ENCODE results near the gene ERBB2. TPM values are rescaled to one million over a fixed set of nuclear protein-coding genes. Genes with fewer than 3 reads are reported as not detected.
A peak's percentile ranks its signal among the peaks of the same experiment; 100 is the strongest.

The ERBB2 gene
- polyA plus RNA-seq, 3 donors = 0.17 to 0.73 TPM; not detected in 1

DNA sequence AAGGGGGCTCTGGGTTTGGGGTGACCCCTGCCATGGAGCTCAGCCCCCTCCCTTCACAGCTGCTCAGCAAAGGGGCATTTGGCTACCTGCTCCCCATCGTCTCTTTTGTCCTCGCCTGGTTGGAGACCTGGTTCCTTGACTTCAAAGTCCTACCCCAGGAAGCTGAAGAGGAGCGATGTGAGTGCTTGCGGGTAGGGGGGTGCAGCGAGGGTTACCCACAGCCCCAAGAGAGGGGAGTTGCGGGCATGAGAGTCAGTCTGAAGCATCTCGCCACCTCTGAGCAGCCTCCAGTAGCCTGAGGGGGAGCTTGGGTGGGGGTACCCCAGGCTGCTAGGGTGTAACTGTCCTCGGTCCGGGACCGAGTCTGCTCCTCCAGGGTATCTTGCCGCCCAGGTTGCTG lies 41.5 kb upstream of the ERBB2 start:
- DNase-seq = no peak
- Mint-ChIP-seq H3K27me3 (ENCODE audit: low read depth in 3 of 3) (peaks cover 0 to 2% (median 1%) of the 10 kb centered on the region in 3 donors), H3K36me3 (peaks cover 59 to 82% of the 10 kb centered on the region in 2 donors), H3K4me1 (peaks cover 20% of the 10 kb centered on the region), H3K9me3 (no peaks in the 10 kb centered on the region), H3K27ac (peak overlapping the region in 1 of 7 donors; percentile 45), H3K4me3 (no peak overlapping the region)
- Histone ChIP-seq H3K27me3 (ENCODE audit: control insufficient read depth in 2 of 2, insufficient read depth in 2 of 2, low read length in 2 of 2) (no peaks in the 10 kb centered on the region), H3K4me2 (replicated peaks; ENCODE audit: extremely low read depth, low read length, poor library complexity, severe bottlenecking) (no peak overlapping the region), H3K79me2 (ENCODE audit: insufficient read depth, low read length) (peaks cover 4% of the 10 kb centered on the region), H4K20me1 (ENCODE audit: insufficient read depth, low read length) (peaks cover 52% of the 10 kb centered on the region), H3K36me3 (replicated peaks in 1 of 2; ENCODE audit: control insufficient read depth in 1 of 2, insufficient read depth in 2 of 2, low read length in 2 of 2) (peaks cover 60 to 81% of the 10 kb centered on the region in 2 donors), H3K4me1 (ENCODE audit: control insufficient read depth in 1 of 2, insufficient read depth in 2 of 2, low read length in 2 of 2) (peaks cover 16 to 17% of the 10 kb centered on the region in 2 donors), H3K27ac (ENCODE audit: low read depth in 1 of 2, low read length in 2 of 2) (no peak overlapping the region), H2AFZ (ENCODE audit: insufficient read depth, low read depth, low read length, poor library complexity, severe bottlenecking) (no peak overlapping the region), H3K9ac (ENCODE audit: insufficient read depth, low read length, poor library complexity, severe bottlenecking) (no peak overlapping the region), H3K4me3 (replicated peaks in 1 of 3; ENCODE audit: low read depth in 2 of 3, low read length in 3 of 3) (no peak overlapping the region), H3K9me3 (replicated peaks in 1 of 2; ENCODE audit: control insufficient read depth in 1 of 2, insufficient read depth in 1 of 2, low read length in 2 of 2) (no peaks in the 10 kb centered on the region)
- 100% methylated on average over 2 of the region's 11 CpGs for WGBS (ENCODE audit: insufficient coverage)
- TF ChIP-seq, protein P1, sequence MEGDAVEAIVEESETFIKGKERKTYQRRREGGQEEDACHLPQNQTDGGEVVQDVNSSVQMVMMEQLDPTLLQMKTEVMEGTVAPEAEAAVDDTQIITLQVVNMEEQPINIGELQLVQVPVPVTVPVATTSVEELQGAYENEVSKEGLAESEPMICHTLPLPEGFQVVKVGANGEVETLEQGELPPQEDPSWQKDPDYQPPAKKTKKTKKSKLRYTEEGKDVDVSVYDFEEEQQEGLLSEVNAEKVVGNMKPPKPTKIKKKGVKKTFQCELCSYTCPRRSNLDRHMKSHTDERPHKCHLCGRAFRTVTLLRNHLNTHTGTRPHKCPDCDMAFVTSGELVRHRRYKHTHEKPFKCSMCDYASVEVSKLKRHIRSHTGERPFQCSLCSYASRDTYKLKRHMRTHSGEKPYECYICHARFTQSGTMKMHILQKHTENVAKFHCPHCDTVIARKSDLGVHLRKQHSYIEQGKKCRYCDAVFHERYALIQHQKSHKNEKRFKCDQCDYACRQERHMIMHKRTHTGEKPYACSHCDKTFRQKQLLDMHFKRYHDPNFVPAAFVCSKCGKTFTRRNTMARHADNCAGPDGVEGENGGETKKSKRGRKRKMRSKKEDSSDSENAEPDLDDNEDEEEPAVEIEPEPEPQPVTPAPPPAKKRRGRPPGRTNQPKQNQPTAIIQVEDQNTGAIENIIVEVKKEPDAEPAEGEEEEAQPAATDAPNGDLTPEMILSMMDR (IDR thresholded peaks at IDR 0.05) = no peak
- intact Hi-C loops (cut with micrococcal nuclease) = no loop called here

DNA sequence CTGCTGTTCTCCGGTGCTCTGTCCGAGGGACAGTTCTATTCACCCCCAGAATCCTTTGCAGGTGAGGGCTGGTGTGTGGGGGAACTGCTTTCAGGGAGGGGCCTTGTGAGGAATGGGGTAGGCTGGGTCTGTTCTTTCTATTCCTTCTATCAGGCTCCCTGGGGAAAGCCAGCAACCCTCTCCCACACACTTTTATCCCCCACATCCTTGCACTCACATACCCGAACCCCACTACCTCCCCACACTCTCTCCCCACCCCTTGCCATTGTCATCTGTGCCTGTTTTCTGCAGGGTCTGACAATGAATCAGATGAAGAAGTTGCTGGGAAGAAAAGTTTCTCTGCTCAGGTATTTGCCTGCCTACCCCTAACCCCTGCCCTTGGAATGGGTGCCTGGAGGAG lies 41.1 kb upstream of the ERBB2 start:
- Mint-ChIP-seq H3K4me3 (no peak overlapping the region), H3K36me3 (peaks cover 56 to 79% of the 10 kb centered on the region in 2 donors), H3K4me1 (peaks cover 18% of the 10 kb centered on the region), H3K9me3 (no peaks in the 10 kb centered on the region), H3K27ac (peak overlapping the region in 2 of 7 donors; percentile 45 to 69), H3K27me3 (ENCODE audit: low read depth in 3 of 3) (peaks cover 1 to 2% (median 2%) of the 10 kb centered on the region in 3 donors)
- no peak overlapping the region for H2AFZ ChIP-seq (ENCODE audit: insufficient read depth, low read depth, low read length, poor library complexity, severe bottlenecking)
- no peak overlapping the region for H3K4me2 ChIP-seq (replicated peaks; ENCODE audit: extremely low read depth, low read length, poor library complexity, severe bottlenecking)
- H3K9ac ChIP-seq (ENCODE audit: insufficient read depth, low read length, poor library complexity, severe bottlenecking) = peak overlapping the region; percentile 40
- H3K9me3 ChIP-seq (replicated peaks in 1 of 2; ENCODE audit: control insufficient read depth in 1 of 2, insufficient read depth in 1 of 2, low read length in 2 of 2) = no peaks in the 10 kb centered on the region
- no CpG with 5 or more reads among the region's 3 CpGs for WGBS (ENCODE audit: insufficient coverage)
- DNase-seq = no peak
- H3K79me2 ChIP-seq (ENCODE audit: insufficient read depth, low read length) = peaks cover 4% of the 10 kb centered on the region
- peaks cover 60 to 78% of the 10 kb centered on the region in 2 donors for H3K36me3 ChIP-seq (replicated peaks in 1 of 2; ENCODE audit: control insufficient read depth in 1 of 2, insufficient read depth in 2 of 2, low read length in 2 of 2)
- H3K4me1 ChIP-seq (ENCODE audit: control insufficient read depth in 1 of 2, insufficient read depth in 2 of 2, low read length in 2 of 2) = peaks cover 16 to 17% of the 10 kb centered on the region in 2 donors
- intact Hi-C loops (cut with micrococcal nuclease) = no loop called here
- TF ChIP-seq, protein P1 (IDR thresholded peaks at IDR 0.05) = no peak
- H3K27ac ChIP-seq (ENCODE audit: low read depth in 1 of 2, low read length in 2 of 2) = peak overlapping the region; percentile 52 to 68
- no peak overlapping the region for H3K4me3 ChIP-seq (replicated peaks in 1 of 3; ENCODE audit: low read depth in 2 of 3, low read length in 3 of 3)
- no peaks in the 10 kb centered on the region for H3K27me3 ChIP-seq (ENCODE audit: control insufficient read depth in 2 of 2, insufficient read depth in 2 of 2, low read length in 2 of 2)
- H4K20me1 ChIP-seq (ENCODE audit: insufficient read depth, low read length) = peaks cover 48% of the 10 kb centered on the region

Data from CD14-positive monocyte (primary cell).